ENCODE results near the gene COTL1. TPM values are rescaled to one million over a fixed set of nuclear protein-coding genes. Genes with fewer than 3 reads are reported as not detected.

COTL1 gene
- total RNA-seq, 1 donor from 2014 or later, result 35.3 TPM

DNA sequence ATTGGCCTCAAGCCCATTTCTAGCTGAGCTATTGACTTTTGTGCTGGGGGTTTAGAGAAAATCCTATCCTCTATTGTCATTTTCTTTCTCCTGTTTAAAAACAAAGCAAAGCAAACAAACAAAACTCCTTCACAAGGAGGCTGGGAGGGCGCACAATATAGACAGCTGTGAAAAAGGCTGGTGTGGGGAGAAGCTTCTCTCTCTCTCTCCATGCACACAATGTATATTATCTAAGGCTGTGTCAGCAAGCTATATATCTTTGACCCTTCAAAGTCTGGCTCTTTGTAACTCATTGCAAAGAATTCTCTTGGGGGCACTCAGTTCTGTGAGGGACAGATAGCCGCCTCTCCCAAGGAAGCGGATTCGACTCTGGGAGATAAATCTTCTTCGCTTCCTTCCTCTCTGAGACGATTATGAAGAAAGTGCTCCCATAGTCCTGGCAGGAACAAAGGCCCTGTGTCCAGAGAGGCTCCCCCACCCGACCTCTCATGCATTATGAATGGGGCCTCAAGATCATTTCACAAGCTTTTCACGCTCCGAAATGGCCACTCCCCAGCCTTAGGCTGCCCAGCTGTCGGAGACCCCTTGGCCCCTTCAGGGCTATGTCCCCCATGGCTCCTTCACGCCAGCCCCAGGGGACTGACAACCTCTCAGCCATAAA, 80.3 kb downstream of the COTL1 start:
- DNase-seq (ENCODE audit: low read depth), result no peak
- FAIRE-seq, result no peak
- Histone ChIP-seq H3K36me3 (ENCODE audit: control insufficient read depth, insufficient read depth, low read length) (no peaks in the 10 kb centered on the region), H3K27me3 (ENCODE audit: control insufficient read depth, insufficient read depth, low read length) (no peaks in the 10 kb centered on the region), H3K4me3 (ENCODE audit: low read depth, low read length) (no peak overlapping the region)
- TF ChIP-seq, protein P1, sequence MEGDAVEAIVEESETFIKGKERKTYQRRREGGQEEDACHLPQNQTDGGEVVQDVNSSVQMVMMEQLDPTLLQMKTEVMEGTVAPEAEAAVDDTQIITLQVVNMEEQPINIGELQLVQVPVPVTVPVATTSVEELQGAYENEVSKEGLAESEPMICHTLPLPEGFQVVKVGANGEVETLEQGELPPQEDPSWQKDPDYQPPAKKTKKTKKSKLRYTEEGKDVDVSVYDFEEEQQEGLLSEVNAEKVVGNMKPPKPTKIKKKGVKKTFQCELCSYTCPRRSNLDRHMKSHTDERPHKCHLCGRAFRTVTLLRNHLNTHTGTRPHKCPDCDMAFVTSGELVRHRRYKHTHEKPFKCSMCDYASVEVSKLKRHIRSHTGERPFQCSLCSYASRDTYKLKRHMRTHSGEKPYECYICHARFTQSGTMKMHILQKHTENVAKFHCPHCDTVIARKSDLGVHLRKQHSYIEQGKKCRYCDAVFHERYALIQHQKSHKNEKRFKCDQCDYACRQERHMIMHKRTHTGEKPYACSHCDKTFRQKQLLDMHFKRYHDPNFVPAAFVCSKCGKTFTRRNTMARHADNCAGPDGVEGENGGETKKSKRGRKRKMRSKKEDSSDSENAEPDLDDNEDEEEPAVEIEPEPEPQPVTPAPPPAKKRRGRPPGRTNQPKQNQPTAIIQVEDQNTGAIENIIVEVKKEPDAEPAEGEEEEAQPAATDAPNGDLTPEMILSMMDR (IDR thresholded peaks at IDR 0.05; ENCODE audit: insufficient read depth, low read length, severe bottlenecking), result no peak

DNA sequence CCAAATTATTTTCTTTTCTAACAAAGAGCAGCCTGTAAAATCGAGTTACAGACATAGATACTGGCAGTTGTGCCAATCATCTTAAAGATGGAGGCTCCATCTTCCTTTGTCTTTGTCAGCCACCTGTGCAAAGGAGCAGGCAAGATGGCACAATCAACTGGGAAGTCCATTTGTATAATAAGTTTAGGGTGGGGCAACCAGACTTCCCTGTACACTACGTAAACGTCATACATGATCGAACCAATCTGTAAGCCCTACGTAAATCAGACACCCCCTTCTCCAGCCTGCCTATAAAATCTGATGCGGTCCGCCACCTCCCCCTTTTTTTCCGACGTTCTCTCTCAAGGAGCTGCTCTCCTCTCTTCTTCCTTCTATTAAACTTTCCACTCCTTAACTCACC, 82.0 kb downstream of the COTL1 start:
- Histone ChIP-seq H3K36me3 (ENCODE audit: control insufficient read depth, insufficient read depth, low read length) (no peaks in the 10 kb centered on the region), H3K4me3 (ENCODE audit: low read depth, low read length) (no peak overlapping the region), H3K27me3 (ENCODE audit: control insufficient read depth, insufficient read depth, low read length) (no peaks in the 10 kb centered on the region)
- TF ChIP-seq, protein P1 (IDR thresholded peaks at IDR 0.05; ENCODE audit: insufficient read depth, low read length, severe bottlenecking), result no peak
- DNase-seq (ENCODE audit: low read depth) (no peak), FAIRE-seq (no peak)

DNA sequence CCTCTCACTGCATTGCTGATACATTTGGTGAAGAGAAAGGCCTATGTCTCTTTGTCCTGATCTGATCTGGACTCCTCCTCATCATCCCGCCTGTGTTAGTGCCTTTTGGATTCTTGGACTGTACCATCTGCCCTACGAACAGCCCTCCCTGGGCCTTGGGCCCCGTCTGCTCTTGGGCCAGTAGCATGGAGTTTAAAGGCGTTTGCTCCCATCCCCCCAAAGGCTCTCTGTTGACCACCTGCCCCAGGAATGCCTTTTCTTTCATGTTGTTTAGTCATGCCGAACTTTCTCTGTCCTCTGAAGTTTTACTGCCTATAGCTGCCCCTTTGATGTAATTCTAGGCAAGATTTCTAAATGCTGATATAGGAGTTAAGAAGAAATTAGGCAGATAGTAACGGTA, 82.5 kb downstream of the COTL1 start:
- no peak for DNase-seq (ENCODE audit: low read depth)
- TF ChIP-seq, protein P1 (IDR thresholded peaks at IDR 0.05; ENCODE audit: insufficient read depth, low read length, severe bottlenecking), result no peak
- FAIRE-seq, result no peak
- no peaks in the 10 kb centered on the region for H3K36me3 ChIP-seq (ENCODE audit: control insufficient read depth, insufficient read depth, low read length)
- H3K27me3 ChIP-seq (ENCODE audit: control insufficient read depth, insufficient read depth, low read length), result no peaks in the 10 kb centered on the region
- no peak overlapping the region for H3K4me3 ChIP-seq (ENCODE audit: low read depth, low read length)

DNA sequence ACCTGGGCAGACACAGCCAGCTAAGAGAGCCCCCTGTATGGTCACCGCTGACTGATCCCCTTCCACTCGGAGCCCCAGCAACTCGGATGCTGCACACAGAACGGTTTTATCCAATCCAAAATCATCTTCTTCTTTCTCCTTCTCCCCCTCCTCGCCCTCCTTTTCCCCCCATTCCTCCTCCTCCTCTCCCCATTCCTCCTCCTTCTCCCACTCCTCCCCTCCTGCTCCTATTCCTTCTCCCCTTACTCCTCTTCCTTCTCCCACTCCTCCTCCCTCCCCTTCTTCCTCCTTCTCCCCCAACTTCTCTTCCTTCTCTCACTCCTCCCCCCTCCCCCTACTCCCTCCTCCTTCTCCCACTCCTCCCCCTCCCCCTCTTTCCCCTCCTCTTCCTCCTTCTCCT, 83.1 kb downstream of the COTL1 start:
- H3K4me3 ChIP-seq (ENCODE audit: low read depth, low read length), result no peak overlapping the region
- H3K36me3 ChIP-seq (ENCODE audit: control insufficient read depth, insufficient read depth, low read length), result no peaks in the 10 kb centered on the region
- no peak for DNase-seq (ENCODE audit: low read depth)
- no peaks in the 10 kb centered on the region for H3K27me3 ChIP-seq (ENCODE audit: control insufficient read depth, insufficient read depth, low read length)
- no peak for FAIRE-seq
- TF ChIP-seq, protein P1 (IDR thresholded peaks at IDR 0.05; ENCODE audit: insufficient read depth, low read length, severe bottlenecking), result no peak

DNA sequence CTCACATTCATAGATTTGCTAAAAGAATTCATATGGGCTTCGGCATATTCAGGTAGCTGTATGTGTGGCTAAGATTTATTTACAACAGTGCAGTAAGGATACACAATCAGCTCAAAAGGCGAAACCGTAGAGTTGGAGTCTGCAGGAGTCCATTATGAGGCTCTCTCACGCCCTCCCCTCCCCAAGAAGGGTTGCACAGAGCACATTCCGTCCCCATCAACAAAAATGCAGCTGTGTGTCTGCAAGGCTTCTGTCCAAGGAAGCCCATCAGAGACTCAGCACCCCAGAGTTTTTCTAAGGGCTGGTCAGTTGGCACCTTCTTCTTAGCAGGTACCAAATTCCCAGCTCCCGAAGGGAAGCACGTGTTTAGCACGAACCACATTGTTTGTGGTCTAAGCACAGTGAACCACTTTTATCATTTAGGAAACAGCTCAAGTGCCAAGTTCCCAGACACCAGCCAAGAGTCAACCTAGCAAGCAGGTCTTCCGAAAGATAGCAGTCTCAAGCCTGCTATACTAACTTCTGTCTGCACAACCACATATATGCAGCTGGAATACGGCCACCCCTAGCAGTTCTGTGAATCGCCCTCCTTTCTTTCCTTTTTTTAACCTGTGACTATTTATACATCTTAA, 84.9 kb downstream of the COTL1 start:
- DNase-seq (ENCODE audit: low read depth), result no peak

More for the DNA sequence above, 84.9 kb downstream of the COTL1 start:
- Histone ChIP-seq H3K27me3 (ENCODE audit: control insufficient read depth, insufficient read depth, low read length) (no peaks in the 10 kb centered on the region), H3K36me3 (ENCODE audit: control insufficient read depth, insufficient read depth, low read length) (no peaks in the 10 kb centered on the region), H3K4me3 (ENCODE audit: low read depth, low read length) (no peak overlapping the region)
- TF ChIP-seq, protein P1 (IDR thresholded peaks at IDR 0.05; ENCODE audit: insufficient read depth, low read length, severe bottlenecking), result no peak
- FAIRE-seq, result no peak

All from bronchial epithelial cell (primary cell).